ENCODE measurements around the gene ADGRD1.

The ADGRD1 gene

GRCh38 chr12:131171029-131171428 is 217.3 kb downstream of the ADGRD1 start:
- Histone ChIP-seq H2AFZ (ENCODE audit: low read length) (no peak overlapping the region), H3K4me3 (ENCODE audit: low read depth, low read length, poor library complexity, severe bottlenecking) (no peak overlapping the region), H3K36me3 (ENCODE audit: insufficient read depth, low read length) (no peaks in the 10 kb centered on the region), H3K27ac (ENCODE audit: low read depth, low read length, poor library complexity, severe bottlenecking) (no peak overlapping the region), H3K27me3 (ENCODE audit: insufficient read depth, low read length) (no peaks in the 10 kb centered on the region; the same call in 1 of the 2 replicates), H4K20me1 (ENCODE audit: insufficient read depth, low read length) (no peaks in the 10 kb centered on the region), H3K9me2 (ENCODE audit: low read depth, low read length) (no peaks in the 10 kb centered on the region), H3K9me3 (ENCODE audit: low read length) (no peaks in the 10 kb centered on the region), H3K4me2 (ENCODE audit: low read length) (no peak overlapping the region), H3K9ac (ENCODE audit: low read length) (no peak overlapping the region), H3F3A (ENCODE audit: insufficient read depth, low read length) (no peaks in the 10 kb centered on the region), H3K4me1 (ENCODE audit: insufficient read depth, low read length, severe bottlenecking) (no peaks in the 10 kb centered on the region), H3K79me2 (ENCODE audit: insufficient read depth, low read length) (no peaks in the 10 kb centered on the region)
- TF ChIP-seq EZH2 (IDR thresholded peaks at IDR 0.05; ENCODE audit: borderline replicate concordance, low read length) = no peak
- no peak for TF ChIP-seq CTCF (IDR thresholded peaks at IDR 0.05; ENCODE audit: low read length)

- TF ChIP-seq CTCF (IDR thresholded peaks at IDR 0.05; ENCODE audit: low read length) = no peak
- no peak for TF ChIP-seq EZH2 (IDR thresholded peaks at IDR 0.05; ENCODE audit: borderline replicate concordance, low read length)
- Histone ChIP-seq H3K4me1 (ENCODE audit: insufficient read depth, low read length, severe bottlenecking) (no peaks in the 10 kb centered on the region), H3K27ac (ENCODE audit: low read depth, low read length, poor library complexity, severe bottlenecking) (no peak overlapping the region)
These were observed 221.2 kb downstream of the ADGRD1 start for GRCh38 chr12:131174901-131175300.

GRCh38 chr12:131176266-131176665 is 222.6 kb downstream of the ADGRD1 start:
- Histone ChIP-seq H3K9me2 (ENCODE audit: low read depth, low read length) (no peaks in the 10 kb centered on the region), H3F3A (ENCODE audit: insufficient read depth, low read length) (no peaks in the 10 kb centered on the region), H3K27me3 (ENCODE audit: insufficient read depth, low read length) (no peaks in the 10 kb centered on the region; the same call in 1 of the 2 replicates), H3K36me3 (ENCODE audit: insufficient read depth, low read length) (no peaks in the 10 kb centered on the region), H3K4me3 (ENCODE audit: low read depth, low read length, poor library complexity, severe bottlenecking) (no peak overlapping the region), H2AFZ (ENCODE audit: low read length) (no peak overlapping the region), H3K4me2 (ENCODE audit: low read length) (no peak overlapping the region), H3K9me3 (ENCODE audit: low read length) (no peaks in the 10 kb centered on the region), H3K79me2 (ENCODE audit: insufficient read depth, low read length) (no peaks in the 10 kb centered on the region), H3K9ac (ENCODE audit: low read length) (no peak overlapping the region), H3K4me1 (ENCODE audit: insufficient read depth, low read length, severe bottlenecking) (no peaks in the 10 kb centered on the region), H3K27ac (ENCODE audit: low read depth, low read length, poor library complexity, severe bottlenecking) (no peak overlapping the region), H4K20me1 (ENCODE audit: insufficient read depth, low read length) (no peaks in the 10 kb centered on the region)
- no peak for TF ChIP-seq EZH2 (IDR thresholded peaks at IDR 0.05; ENCODE audit: borderline replicate concordance, low read length)
- TF ChIP-seq CTCF (IDR thresholded peaks at IDR 0.05; ENCODE audit: low read length) = no peak

More at GRCh38 chr12:131174901-131175300, 221.2 kb downstream of the ADGRD1 start:
- Histone ChIP-seq H3K4me2 (ENCODE audit: low read length) (no peak overlapping the region), H3K79me2 (ENCODE audit: insufficient read depth, low read length) (no peaks in the 10 kb centered on the region), H3K9me2 (ENCODE audit: low read depth, low read length) (no peaks in the 10 kb centered on the region), H3F3A (ENCODE audit: insufficient read depth, low read length) (no peaks in the 10 kb centered on the region), H3K36me3 (ENCODE audit: insufficient read depth, low read length) (no peaks in the 10 kb centered on the region), H2AFZ (ENCODE audit: low read length) (no peak overlapping the region), H3K9me3 (ENCODE audit: low read length) (no peaks in the 10 kb centered on the region), H3K9ac (ENCODE audit: low read length) (no peak overlapping the region), H4K20me1 (ENCODE audit: insufficient read depth, low read length) (no peaks in the 10 kb centered on the region), H3K27me3 (ENCODE audit: insufficient read depth, low read length) (no peaks in the 10 kb centered on the region; the same call in 1 of the 2 replicates), H3K4me3 (ENCODE audit: low read depth, low read length, poor library complexity, severe bottlenecking) (no peak overlapping the region)

Data from OCI-LY1 (cell line).